Ishikawa (cell line): ENCODE results near the gene KDM2A.

Experiments
- CREB1 ChIP-seq: IDR thresholded peaks from 2 replicates; pipeline ENCODE4 v1.6.1; 2012; ENCODE audit warnings: low read depth
- REST ChIP-seq: IDR thresholded peaks from 2 replicates; pipeline ENCODE4 v1.6.1; 2012; ENCODE audit warnings: low read depth, mild to moderate bottlenecking

DNA sequence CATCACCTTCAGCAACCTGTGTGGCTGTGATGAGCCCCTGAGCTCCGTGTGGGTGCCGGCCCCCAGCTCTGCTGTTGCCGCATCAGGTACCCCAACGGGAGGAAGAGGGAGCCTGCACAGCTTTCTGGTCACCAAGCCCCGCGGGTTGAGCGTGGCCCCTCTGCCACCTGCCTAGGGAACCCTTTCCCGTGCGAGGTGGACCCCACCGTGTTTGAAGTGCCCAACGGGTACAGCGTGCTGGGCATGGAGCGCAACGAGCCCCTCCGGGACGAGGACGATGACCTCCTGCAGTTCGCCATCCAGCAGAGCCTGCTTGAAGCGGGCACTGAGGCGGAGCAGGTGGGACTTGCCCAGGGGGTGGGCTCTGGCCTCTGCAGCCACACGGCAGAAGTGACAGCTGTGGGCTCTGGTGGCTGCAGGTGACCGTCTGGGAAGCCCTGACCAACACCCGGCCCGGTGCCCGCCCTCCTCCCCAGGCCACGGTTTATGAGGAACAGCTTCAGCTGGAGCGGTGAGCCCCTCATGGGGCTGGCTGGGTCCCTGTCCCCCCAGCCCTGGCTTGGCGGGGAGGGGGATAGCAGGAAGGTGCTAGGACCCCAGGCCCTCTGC, 182.4 kb downstream of the KDM2A start:
- TF ChIP-seq REST: no peak
- TF ChIP-seq CREB1: no peak
